DND-41 (cell line): ENCODE data around the gene KCNN3.

Experiments used
- ATAC-seq: fragments of 200-7000 bp; cut with Tn5 transposase; 3 replicates; pipeline ENCODE4 v1.9.1; 2021; ENCODE audit warnings: low read depth; ENCODE audit not compliant: insufficient read depth
- DNase-seq: peaks from one replicate; pipeline ENCODE4 v3.0.0-alpha.2; 2020
- H2AFZ ChIP-seq: 2 replicates; pipeline ENCODE4 v1.6.0; 2012; ENCODE audit warnings: low read depth, low read length
- H3K27ac ChIP-seq: 2 replicates; pipeline ENCODE4 v1.5.1; 2012; ENCODE audit warnings: low read length, inconsistent platforms
- H3K27me3 ChIP-seq: fragments of 200-600 bp; sonication (generic); 2 replicates; pipeline ENCODE4 v1.6.0; 2012; ENCODE audit warnings: low read length, mild to moderate bottlenecking, inconsistent platforms; ENCODE audit not compliant: insufficient read depth, poor library complexity
- H3K36me3 ChIP-seq: 2 replicates; pipeline ENCODE4 v1.5.1; 2012; ENCODE audit warnings: low read length, inconsistent platforms; ENCODE audit not compliant: insufficient read depth
- H3K4me1 ChIP-seq: 2 replicates; pipeline ENCODE4 v1.5.1; 2012; ENCODE audit warnings: mild to moderate bottlenecking, low read length; ENCODE audit not compliant: insufficient read depth
- H3K4me2 ChIP-seq: 2 replicates; pipeline ENCODE4 v1.6.0; 2012; ENCODE audit warnings: mild to moderate bottlenecking, moderate library complexity, low read length, inconsistent platforms; ENCODE audit not compliant: insufficient read depth
- H3K4me3 ChIP-seq, 2 experiments: fragments of 200-600 bp in 1 of 2; shearing (Covaris generic) in 1 of 2; 2 replicates each; pipeline ENCODE4 v1.5.1; 2012 to 2016; ENCODE audit warnings: inconsistent platforms in 2 of 2, low read length in 2 of 2, mild to moderate bottlenecking in 2 of 2, low read depth in 1 of 2, moderate library complexity in 1 of 2
- H3K79me2 ChIP-seq: 2 replicates; pipeline ENCODE4 v1.6.0; 2012; ENCODE audit warnings: low read length, inconsistent platforms; ENCODE audit not compliant: insufficient read depth
- H3K9ac ChIP-seq: 2 replicates; pipeline ENCODE4 v1.6.0; 2012; ENCODE audit warnings: low read depth, mild to moderate bottlenecking, inconsistent platforms, low read length, moderate library complexity
- H3K9me3 ChIP-seq: 2 replicates; pipeline ENCODE4 v1.5.1; 2012; ENCODE audit warnings: low read length, moderate library complexity, mild to moderate bottlenecking, inconsistent platforms; ENCODE audit not compliant: insufficient read depth, severe bottlenecking
- H4K20me1 ChIP-seq: 2 replicates; pipeline ENCODE4 v1.6.0; 2012; ENCODE audit warnings: low read length; ENCODE audit not compliant: insufficient read depth
- CTCF ChIP-seq: IDR thresholded peaks from 2 replicates; pipeline ENCODE4 v1.5.1; 2012; ENCODE audit warnings: borderline replicate concordance, low read length, moderate library complexity, mild to moderate bottlenecking; ENCODE audit not compliant: poor library complexity, severe bottlenecking; ENCODE audit errors: extremely low read depth
- EZH2 ChIP-seq: IDR thresholded peaks from 3 replicates; pipeline ENCODE4 v1.6.1; 2012; ENCODE audit warnings: borderline replicate concordance, low read depth, mild to moderate bottlenecking, moderate library complexity, low read length, inconsistent platforms; ENCODE audit not compliant: severe bottlenecking

KCNN3 gene

GRCh38 chr1:154809436-154810413, 60.4 kb downstream of the KCNN3 start:
- no peaks in the 10 kb centered on the region for H3K79me2 ChIP-seq
- H3K4me1 ChIP-seq = no peaks in the 10 kb centered on the region
- H3K27ac ChIP-seq = no peak overlapping the region
- peaks cover 5% of the 10 kb centered on the region; the same call in 1 of the 2 replicates for H4K20me1 ChIP-seq
- H3K4me2 ChIP-seq = no peak overlapping the region
- no peak for DNase-seq
- no peak for ATAC-seq
- H2AFZ ChIP-seq = no peak overlapping the region
- no peak overlapping the region for H3K4me3 ChIP-seq
- H3K9me3 ChIP-seq = no peaks in the 10 kb centered on the region
- peaks cover 7% of the 10 kb centered on the region for H3K27me3 ChIP-seq
- no peaks in the 10 kb centered on the region for H3K36me3 ChIP-seq
- TF ChIP-seq CTCF = no peak
- TF ChIP-seq EZH2 = no peak
- no peak overlapping the region for H3K9ac ChIP-seq

GRCh38 chr1:154808909-154809262, 61.2 kb downstream of the KCNN3 start:
- Histone ChIP-seq H3K4me2 (no peak overlapping the region), H3K36me3 (no peaks in the 10 kb centered on the region), H3K4me3 (no peak overlapping the region), H3K9ac (no peak overlapping the region), H3K27me3 (peaks cover 10% of the 10 kb centered on the region), H3K9me3 (no peaks in the 10 kb centered on the region), H4K20me1 (peaks cover 5% of the 10 kb centered on the region; the same call in 1 of the 2 replicates), H3K79me2 (no peaks in the 10 kb centered on the region), H3K4me1 (no peaks in the 10 kb centered on the region), H3K27ac (no peak overlapping the region), H2AFZ (no peak overlapping the region)
- DNase-seq = no peak
- no peak for ATAC-seq
- TF ChIP-seq CTCF (no peak), EZH2 (no peak)

GRCh38 chr1:154808261-154808908, 61.7 kb downstream of the KCNN3 start:
- H3K27me3 ChIP-seq = peaks cover 13% of the 10 kb centered on the region
- no peak overlapping the region for H2AFZ ChIP-seq
- peaks cover 5% of the 10 kb centered on the region; the same call in 1 of the 2 replicates for H4K20me1 ChIP-seq
- TF ChIP-seq EZH2 = no peak
- no peak for TF ChIP-seq CTCF
- H3K9me3 ChIP-seq = no peaks in the 10 kb centered on the region
- no peak overlapping the region for H3K27ac ChIP-seq
- DNase-seq (no peak), ATAC-seq (no peak)
- H3K79me2 ChIP-seq = no peaks in the 10 kb centered on the region
- no peak overlapping the region for H3K9ac ChIP-seq
- no peaks in the 10 kb centered on the region for H3K4me1 ChIP-seq
- no peaks in the 10 kb centered on the region for H3K36me3 ChIP-seq
- no peak overlapping the region for H3K4me3 ChIP-seq
- H3K4me2 ChIP-seq = no peak overlapping the region
